Measurements from ENCODE around the gene C19orf53. TPM values are rescaled to one million over a fixed set of nuclear protein-coding genes. Genes with fewer than 3 reads are reported as not detected.

C19orf53 gene
- total RNA-seq, 2 experiments from 2014 or later, result 90.1 to 162 TPM

DNA sequence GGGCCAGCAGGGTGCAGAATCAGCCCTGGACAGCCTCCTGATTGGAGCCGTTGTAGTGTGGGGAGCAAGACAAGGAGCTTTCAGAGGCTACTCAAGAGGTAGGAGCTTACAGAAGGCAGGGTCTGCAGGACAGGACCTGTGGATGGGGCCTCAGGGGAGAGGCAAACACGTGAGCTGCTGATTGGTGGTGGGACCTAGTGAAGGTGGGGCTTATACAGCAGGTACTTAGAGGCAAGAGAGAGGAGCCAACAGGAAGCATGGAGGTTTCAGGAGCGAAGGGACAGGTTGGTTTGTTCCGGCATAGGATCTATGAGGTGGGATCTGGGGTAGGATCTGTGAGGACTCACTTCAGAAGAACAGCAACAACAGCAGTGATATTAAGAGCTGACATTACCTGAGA is 53.4 kb downstream of the C19orf53 start:
- DNase-seq (ENCODE audit: low spot score), result no peak
- ChIA-PET CTCF (ENCODE audit: unreplicated experiment) (no interaction called here), POLR2A (no interaction called here)
- Histone ChIP-seq H3K9me2 (ENCODE audit: insufficient read depth, low read length) (no peaks in the 10 kb centered on the region), H3K4me3 (ENCODE audit: low read depth, low read length, poor library complexity, severe bottlenecking) (no peak overlapping the region), H4K20me1 (ENCODE audit: insufficient read depth, low read length) (no peaks in the 10 kb centered on the region), H3K79me2 (ENCODE audit: insufficient read depth, low read depth, low read length) (no peaks in the 10 kb centered on the region), H3K27ac (ENCODE audit: low read depth, low read length, poor library complexity, severe bottlenecking) (no peak overlapping the region), H3K9me3 (ENCODE audit: low read length) (no peaks in the 10 kb centered on the region), H3K4me2 (ENCODE audit: low read length) (no peak overlapping the region), H2AFZ (ENCODE audit: low read length) (no peak overlapping the region), H3K36me3 (ENCODE audit: insufficient read depth, low read length) (no peaks in the 10 kb centered on the region), H3K4me1 (ENCODE audit: insufficient read depth, low read length, poor library complexity, severe bottlenecking) (peaks cover 9% of the 10 kb centered on the region)
- no peak for TF ChIP-seq EZH2phosphoT487 (IDR thresholded peaks at IDR 0.05; ENCODE audit: borderline replicate concordance, low read depth, low read length)
- TF ChIP-seq CTCF (conservative IDR thresholded peaks at IDR 0.05; ENCODE audit: low read length), result no peak
- BruUV-seq (replicated peaks), result no TSS peak
- intact Hi-C loops (cut with micrococcal nuclease; ENCODE audit: unreplicated experiment), result no loop called here

Small RNAs within 50 kb of the gene (small RNA-seq; reads per million reads assigned to genes)
- not detected for gene RN7SL619P

Other genes starting within 250 kb of the C19orf53 start
- 27.3 and 33.4 TPM in 2 replicates for gene MRI1, start 9.9 kb upstream of the C19orf53 start, total RNA-seq (2014; rRNA removed; shearing (Covaris generic))
- 23.4 and 27.1 TPM in 2 replicates for gene MRI1, start 9.9 kb upstream of the C19orf53 start, total RNA-seq (2022)
- 3.7 and 5.0 TPM in 2 replicates for gene ZSWIM4, start 21.0 kb downstream of the C19orf53 start, total RNA-seq (2014; rRNA removed; shearing (Covaris generic))
- gene ZSWIM4, start 21.0 kb downstream of the C19orf53 start, total RNA-seq (2022), result 10.8 and 13.4 TPM in 2 replicates
- not detected in 2 replicates for gene NANOS3, start 102.7 kb downstream of the C19orf53 start, total RNA-seq (2014; rRNA removed; shearing (Covaris generic))
- not detected in 2 replicates for gene NANOS3, start 102.7 kb downstream of the C19orf53 start, total RNA-seq (2022)
- 2.5 and 4.5 TPM in 2 replicates for gene BRME1, start 131.7 kb downstream of the C19orf53 start, total RNA-seq (2014; rRNA removed; shearing (Covaris generic))
- 7.1 and 7.2 TPM in 2 replicates for gene BRME1, start 131.7 kb downstream of the C19orf53 start, total RNA-seq (2022)
- 18.7 and 23.3 TPM in 2 replicates for gene CC2D1A, start 131.7 kb downstream of the C19orf53 start, total RNA-seq (2014; rRNA removed; shearing (Covaris generic))
- 44.0 and 48.3 TPM in 2 replicates for gene CC2D1A, start 131.7 kb downstream of the C19orf53 start, total RNA-seq (2022)
- gene PODNL1, start 164.0 kb downstream of the C19orf53 start, total RNA-seq (2014; rRNA removed; shearing (Covaris generic)), result 0.16 TPM in 1 of 2 replicates, not detected in the other
- gene PODNL1, start 164.0 kb downstream of the C19orf53 start, total RNA-seq (2022), result 0.20 TPM in 1 of 2 replicates, not detected in the other
- 61.0 and 71.3 TPM in 2 replicates for gene DCAF15, start 178.1 kb downstream of the C19orf53 start, total RNA-seq (2014; rRNA removed; shearing (Covaris generic))
- gene DCAF15, start 178.1 kb downstream of the C19orf53 start, total RNA-seq (2022), result 86.2 and 97.3 TPM in 2 replicates
- gene RFX1, start 231.9 kb downstream of the C19orf53 start, total RNA-seq (2014; rRNA removed; shearing (Covaris generic)), result 3.5 and 4.4 TPM in 2 replicates
- 13.8 and 17.4 TPM in 2 replicates for gene RFX1, start 231.9 kb downstream of the C19orf53 start, total RNA-seq (2022)